GM19240 (cell line): ENCODE results near the gene CPEB2.
"Not testable (repeated sequence)": the region's sequence is repeated elsewhere in the genome, so short reads cannot be mapped to it uniquely, and the experiment has no call there.

Experiments used
- DNase-seq: peaks from one replicate; pipeline ENCODE4 v3.0.0; 2011; ENCODE audit warnings: low spot score; ENCODE audit not compliant: insufficient read length

Gene CPEB2

DNA sequence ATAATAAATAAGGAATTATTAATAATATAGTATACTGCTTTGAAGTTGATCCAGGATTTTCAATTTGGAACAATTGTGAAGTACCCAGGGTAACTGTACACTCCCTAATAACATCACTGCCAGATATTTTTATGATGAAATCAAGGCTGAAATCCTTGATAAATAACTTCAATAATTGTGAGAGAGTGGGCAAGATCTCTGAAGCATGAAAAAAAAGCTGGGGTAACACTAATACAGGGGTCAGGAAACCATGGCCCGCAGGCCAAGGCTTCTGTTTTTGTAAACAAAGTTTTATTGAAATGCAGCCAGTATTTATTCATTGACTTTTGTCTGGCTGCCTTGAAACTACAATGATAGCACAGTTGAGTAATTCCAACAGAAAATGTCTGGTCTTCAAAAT is 41.6 kb downstream of the CPEB2 start:
- no peak for DNase-seq

DNA sequence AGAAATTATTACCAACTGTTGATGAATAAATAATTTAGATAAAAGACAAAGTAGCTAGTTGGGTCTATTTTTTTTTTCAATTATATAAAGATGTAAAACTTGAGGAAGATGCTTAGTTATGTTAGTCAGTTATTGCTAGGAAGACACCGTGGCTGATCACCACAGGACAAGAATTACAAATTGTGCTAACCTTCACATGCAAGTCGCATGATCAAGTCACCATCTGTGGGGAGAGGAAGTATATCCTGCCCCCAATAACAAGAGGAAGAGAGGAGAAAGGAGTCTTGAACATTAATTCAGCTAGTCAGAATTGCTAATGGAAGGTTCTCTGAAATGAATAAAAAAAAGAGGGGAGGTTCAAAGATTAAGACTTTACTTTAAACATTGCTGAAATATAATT is 52.3 kb downstream of the CPEB2 start:
- no peak for DNase-seq

DNA sequence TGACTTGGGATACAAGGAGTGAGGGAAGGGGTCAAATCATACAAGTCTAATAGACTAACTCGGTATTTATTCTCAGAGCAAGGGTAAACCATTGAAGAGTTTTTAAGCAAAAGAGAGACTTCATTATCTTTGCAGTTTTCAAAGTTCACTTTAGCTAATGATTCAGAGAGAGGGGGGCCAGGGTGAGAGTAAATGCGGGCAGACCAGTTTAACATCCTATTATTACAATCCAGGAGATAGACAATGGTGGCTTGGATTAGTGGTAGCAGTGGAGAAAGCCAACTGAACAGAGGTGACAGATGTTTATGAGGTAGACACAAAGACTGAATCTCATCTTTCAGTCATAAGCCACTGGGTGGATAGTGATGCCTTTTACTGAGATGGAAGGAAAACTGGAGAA is 57.9 kb downstream of the CPEB2 start:
- no peak for DNase-seq

DNA sequence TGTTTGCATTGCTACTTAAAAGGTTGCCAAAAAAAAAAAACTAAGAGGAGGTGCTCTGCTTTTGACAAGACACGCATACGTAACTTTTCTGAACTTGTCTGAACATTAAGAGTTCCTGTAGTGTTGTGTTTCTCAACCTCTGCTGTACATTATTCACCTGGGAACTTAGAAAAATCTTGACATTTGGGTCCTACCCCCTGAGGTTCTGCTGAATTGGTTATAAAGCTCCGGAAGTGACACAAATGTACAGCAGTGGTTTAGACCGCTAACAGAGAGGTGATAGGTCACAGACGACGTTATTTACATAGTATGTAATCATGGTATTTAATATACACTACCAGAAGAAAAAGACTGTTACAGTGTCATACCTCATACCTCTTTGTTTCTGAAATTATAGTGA is 61.1 kb downstream of the CPEB2 start:
- DNase-seq: no peak

DNA sequence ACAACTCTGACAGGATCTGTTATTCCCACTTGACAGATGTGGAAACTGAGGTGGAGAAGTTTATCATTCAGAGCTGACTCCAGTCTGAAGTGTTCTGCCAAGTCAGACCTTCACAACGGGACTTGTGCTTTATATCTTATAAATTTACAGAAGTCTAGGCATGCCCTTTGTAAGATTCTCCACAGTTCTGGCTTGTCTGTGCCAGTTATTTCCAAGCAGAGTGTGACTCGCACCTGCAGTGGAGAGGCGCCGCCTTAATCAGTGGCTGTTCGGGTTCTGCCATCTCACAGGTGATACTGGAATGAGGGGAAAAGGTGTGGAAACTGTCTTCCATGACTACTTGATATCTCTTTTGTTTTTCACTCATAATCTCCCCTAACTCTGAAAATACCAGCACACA is 63.2 kb downstream of the CPEB2 start:
- DNase-seq: no peak

DNA sequence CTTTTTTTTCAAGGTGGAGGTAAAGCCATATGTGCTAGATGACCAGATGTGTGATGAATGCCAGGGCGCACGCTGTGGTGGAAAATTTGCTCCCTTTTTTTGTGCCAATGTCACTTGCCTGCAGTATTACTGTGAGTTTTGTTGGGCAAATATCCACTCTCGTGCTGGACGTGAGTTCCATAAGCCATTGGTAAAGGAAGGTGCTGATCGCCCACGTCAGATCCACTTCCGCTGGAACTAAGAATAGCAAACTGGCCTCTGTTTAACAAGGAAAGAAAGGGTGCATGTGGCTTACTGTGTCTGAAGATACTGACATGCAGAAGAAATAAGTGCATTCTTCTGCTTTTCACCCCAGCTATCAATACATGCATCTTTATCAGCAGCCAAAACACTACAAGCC is 63.9 kb downstream of the CPEB2 start:
- DNase-seq: no peak

DNA sequence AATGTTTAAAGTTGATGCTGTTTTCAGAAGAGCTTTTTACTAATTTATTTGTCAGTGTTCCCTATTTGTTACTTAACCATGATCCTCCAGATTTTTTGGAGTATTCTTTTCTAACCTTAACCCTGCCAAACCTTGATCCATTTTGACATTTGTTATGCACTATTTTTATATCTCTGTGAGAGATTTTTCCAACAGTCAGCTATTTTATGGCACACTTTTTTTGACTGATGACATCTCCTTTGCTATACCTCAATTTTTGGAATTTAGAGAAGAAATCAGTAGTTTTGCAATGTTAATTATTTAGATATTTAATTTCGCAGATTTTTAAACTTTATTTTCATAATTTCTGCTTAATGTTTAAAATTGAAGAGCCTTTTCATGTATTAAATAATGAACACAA is 66.0 kb downstream of the CPEB2 start:
- DNase-seq: no peak

DNA sequence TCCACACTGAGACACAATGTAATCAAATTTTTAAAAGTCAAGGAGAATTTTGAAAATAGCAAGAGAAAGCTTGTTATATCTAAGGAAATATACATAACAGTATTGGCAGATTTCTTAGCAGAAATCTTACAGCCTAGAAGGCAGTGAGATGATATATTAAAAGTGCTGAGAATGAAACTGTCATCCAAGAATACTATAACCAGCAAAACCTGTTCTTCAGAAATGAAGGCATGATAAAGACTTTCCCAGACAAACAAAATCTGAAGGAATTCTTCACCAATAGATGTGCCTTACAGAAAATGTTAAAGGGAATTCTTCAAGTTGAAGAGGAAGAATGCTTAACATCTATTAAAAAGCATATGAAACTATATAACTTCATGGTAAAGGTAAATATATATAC is 73.6 kb downstream of the CPEB2 start:
- no peak for DNase-seq

DNA sequence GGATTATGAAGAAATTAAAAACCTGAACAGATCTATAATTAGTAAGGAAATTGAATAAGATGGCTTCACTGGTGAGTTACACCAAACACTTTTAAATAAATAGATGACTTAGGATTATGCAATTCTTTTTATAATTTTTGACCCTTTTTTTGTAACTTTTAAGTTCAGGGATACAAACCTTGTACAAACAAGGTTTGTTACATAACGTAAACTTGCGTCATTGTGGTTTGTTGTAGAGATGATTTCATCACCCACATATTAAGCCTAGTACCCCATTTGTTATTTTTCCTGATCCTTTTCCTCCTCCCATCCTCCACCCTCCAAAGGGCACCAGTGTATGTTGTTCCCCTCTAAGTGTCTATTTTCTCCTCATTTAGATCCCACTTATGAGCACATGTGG is 75.7 kb downstream of the CPEB2 start:
- DNase-seq: no peak

DNA sequence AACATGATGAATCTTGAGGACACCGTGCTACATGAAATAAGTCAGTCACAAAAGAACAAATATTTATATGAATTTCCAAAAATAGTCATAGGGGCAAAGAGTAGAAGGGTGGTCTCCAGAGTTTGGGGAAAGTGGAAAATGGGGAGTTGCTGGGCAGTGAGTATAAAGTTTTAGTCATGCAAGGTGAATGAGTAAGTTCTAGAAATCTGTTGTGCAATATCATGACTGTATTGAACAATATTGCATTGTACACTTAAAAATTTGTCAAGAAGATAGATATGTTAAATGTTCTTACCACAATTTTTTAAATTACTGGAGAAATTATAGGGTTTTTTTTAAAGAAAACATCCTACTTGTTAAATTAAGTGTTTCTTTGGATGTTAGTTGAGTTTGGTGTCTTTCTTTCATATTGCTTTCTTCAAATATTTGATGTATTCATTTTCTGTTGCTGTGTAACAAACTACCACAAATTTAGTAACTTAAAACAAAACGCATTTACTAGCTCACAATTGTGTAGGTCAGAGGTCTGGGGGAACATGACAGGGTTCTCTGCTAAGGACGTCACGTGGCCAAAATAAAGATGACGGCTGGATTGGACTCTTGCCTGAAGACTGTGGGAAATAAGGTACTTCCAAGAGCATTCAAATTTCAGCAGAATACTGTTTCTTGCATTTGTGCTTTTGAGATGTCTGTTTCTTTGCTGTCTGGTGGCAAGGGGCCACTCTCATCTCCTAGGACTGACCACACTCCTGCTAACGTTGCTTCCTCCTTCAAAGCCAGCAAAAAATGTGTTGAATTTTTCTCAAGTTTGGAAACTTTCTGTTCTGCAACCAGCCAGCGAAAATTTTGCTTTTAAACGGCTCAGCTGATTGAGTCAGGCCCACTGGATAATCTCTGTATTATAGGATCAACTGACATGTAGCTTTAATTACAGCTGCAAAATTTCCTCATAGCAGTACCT is 76.7 kb downstream of the CPEB2 start:
- no peak for DNase-seq

DNA sequence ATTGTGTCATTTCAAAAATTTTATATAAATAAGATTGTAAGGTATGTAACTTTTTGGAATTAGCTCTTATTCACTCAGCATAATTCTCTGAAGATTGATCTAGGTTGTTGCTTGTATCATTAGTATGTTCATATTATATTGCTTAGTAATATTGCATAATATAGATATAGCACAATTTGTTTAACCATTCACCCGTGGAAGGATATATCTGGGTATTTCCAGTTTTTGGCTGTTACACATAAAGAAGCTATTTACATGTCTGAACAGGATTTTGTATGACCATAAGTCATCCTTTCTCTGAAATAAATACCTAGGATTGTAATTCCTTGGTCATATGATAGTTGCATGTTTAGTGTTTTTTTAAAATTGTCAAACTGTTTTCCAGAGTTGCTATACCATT is 82.5 kb downstream of the CPEB2 start:
- DNase-seq: no peak

DNA sequence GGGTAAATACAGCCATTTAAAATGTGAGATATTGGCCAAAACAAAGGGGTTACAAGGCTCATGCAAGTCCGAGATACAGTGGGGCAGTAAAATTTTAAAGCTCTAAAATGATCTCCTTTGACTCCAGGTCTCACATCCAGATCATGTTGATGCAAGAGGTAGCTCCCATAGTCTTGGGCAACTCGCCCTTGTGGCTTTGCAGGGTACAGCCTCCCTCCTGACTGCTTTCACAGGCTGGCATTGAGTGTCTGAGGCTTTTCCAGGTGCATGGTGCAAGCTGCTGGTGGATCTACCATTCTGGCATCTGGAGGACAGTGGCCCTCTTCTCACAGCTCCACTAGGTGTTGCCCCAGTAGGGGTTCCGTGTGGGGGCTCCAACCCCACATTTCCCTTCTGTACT is 83.5 kb downstream of the CPEB2 start:
- DNase-seq: not testable (repeated sequence)

DNA sequence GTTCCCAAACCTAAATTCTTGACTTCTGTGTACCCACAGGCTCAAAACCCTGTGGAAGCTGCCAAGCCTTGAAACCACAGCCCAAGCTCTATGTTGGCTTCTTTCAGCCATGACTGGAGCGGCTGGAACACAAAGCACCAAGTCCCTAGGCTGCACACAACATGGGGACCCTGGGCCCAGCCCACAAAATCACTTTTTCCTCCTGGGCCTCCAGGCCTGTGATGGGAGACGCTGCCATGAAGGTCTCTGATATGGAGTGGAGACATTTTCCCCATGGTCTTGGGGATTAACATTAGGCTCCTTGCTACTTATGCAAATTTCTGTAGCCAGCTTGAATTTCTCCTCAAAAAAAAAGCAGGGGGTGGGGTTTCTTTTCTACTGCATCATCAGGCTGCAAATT is 84.0 kb downstream of the CPEB2 start:
- not testable (repeated sequence) for DNase-seq

DNA sequence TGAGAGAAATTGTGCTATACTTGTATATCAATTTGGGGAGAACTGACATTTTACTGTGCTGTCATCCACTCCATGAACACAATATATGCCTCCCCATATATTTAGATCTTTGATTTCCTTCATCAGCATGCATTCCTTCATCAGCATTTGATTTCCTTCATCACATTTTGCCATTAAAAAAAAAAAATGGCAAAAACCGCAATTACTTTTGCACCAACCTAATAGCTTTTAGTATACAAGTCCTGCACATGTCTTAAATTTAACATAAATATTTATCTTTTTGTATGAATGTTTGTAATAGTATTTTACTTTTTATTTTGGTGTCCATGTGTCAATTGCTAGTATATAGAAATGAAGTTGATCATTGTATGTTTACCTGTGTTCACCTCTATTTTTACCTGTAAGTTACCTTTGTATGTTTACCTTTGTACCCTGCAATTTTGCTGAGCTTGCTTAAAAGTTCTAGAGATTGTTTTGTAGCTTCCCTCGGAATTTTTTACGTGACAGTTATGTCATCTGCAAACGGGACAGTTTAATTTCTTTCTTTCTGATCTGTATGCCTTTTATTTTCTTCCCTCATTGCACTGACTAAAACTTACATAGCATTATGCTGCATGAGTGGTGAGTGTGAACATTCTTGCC is 86.2 kb downstream of the CPEB2 start:
- DNase-seq: no peak

DNA sequence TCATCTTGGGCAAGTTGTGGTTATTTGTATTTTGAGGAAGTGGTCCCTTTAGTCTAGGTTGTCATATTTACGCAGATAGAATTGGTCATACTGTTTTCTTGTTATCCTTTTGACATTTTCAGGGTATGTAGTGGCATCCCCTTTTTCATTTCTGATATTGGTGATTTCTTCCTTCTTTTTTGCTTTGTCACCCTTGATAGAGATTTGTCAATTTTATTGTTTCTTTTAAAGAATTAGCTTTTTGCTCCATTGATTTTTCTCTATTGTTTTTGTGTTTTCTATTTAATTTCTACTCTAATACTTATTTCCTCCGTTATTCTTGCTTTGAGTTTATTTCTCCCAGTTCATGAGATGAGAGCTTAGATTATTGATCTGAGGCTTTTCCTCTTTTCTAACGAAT is 87.7 kb downstream of the CPEB2 start:
- DNase-seq: no peak

DNA sequence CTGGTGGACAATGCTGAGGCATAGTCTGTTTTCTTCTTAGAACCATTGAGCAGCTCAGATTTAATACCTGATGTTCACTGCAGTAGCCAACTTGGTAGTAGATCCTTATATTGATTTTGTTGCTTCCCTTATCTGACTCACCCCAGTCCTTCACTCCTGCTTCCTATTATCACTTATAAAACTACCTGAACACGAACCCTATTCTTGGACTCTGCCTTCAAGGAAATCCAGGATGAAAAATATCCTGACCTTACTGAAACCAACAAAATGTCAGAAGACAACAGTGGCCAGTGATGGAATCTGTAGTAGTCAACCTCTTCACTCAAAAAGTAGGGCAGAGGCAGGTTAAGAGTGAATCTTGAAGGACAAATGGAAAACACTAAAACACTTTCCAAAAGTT is 98.1 kb downstream of the CPEB2 start:
- no peak for DNase-seq

DNA sequence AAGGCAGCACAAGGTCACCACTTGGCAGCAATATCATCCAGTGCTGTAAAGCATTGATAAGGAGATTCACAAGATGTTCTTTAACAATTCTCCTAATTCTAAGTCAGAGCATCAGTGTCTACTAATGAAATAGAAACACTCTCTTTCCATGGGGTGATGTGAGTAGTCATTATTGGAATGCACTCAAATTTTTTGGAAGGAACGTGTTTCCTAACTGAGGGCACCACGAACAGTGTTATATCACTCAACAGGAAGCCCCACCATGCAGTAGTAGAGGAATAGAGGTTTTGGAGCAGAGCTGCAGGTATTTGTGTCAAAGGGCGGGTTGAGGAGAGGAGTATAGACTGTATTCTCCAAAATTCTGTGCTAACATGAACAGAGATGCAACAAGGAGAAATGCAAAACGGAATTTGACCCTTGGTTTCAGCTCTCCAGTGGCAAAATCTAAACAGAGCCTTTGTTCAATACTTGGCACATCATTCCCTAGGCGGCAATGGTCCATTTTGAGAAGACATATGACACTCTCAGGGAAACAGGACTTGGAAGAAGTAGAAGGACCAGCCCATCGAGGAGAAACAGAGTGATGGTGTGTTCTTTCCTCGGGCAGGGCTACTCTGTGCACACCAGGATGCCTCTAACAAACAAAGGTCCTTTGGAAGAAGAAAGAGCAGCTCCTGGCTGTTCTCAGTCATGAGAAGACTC is 98.9 kb downstream of the CPEB2 start:
- no peak for DNase-seq

DNA sequence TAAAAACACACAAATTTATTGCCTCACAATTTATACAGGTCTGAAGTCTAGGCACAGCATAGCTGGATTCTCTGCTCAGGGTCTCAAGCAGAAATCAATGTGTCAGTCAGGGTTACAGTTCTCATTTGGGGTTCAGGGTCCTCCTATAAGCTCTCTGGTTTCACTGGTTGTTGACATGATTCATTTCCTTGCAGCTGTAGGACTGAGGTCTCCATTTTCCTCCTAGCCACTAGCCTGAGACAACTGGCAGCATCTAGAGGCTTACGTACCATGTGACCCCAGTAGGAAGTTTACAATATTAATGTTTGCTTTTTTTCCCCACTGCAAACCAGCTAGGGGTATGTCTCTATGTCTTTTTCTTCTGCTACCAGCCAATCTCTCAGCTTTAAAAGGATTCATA is 102.5 kb downstream of the CPEB2 start:
- no peak for DNase-seq

DNA sequence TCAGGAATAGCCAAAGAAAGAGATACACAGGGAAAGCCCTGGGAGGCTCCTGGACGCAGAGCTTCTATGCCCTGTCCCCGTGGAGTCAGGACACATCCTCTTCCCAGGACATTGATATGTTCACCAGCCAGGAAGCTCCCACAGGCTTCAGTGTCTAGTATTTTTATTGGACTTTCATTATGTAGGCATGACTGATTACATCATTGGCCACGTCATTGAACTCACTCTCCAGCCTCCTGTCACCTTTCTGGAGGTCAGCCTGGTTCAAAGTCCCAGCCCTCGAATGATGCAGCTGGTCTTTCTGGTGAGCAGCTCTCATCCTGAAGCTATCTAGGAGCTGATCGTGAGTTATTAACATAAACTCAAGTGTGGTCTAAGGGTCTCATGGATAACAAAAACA is 104.1 kb downstream of the CPEB2 start:
- no peak for DNase-seq

DNA sequence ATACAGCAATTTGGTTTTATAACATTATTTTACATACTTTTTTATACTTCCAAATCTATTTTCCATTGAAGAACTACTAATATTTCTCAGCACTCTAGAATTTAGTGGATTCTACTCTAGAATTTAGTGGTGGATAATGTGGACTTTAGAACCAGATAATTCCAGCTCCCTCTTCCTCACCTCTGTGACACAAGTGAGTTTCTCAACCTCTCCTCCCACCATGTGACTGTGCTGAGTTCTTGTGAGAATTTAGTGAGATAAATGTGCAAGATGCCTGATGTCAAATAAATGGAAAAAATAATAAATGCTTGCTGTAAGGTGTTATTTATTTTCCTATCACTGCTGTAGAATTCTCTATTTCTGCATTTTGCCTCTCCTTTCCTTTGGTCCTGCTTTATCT is 107.3 kb downstream of the CPEB2 start:
- no peak for DNase-seq

DNA sequence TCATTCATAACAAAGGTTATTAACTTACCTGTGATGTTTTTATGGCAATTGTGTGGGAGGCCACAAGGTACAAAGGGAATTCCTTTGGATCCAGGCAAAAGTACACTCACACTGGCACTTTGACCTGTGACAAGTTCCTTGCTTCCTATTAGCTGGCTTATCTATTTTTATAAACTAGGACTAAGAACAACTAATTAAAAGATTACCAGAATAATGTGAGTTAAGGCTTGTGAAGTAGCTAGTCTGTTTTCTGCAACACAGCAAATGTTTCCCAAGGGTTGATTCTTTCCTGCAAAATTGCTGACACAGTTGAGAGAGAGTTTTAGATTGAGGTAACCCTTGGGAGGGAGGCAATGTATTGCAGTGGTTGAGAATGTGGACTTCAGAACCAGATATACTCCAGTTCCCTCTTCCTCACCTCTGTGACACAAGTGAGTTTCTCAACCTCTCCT is 107.9 kb downstream of the CPEB2 start:
- DNase-seq: no peak

DNA sequence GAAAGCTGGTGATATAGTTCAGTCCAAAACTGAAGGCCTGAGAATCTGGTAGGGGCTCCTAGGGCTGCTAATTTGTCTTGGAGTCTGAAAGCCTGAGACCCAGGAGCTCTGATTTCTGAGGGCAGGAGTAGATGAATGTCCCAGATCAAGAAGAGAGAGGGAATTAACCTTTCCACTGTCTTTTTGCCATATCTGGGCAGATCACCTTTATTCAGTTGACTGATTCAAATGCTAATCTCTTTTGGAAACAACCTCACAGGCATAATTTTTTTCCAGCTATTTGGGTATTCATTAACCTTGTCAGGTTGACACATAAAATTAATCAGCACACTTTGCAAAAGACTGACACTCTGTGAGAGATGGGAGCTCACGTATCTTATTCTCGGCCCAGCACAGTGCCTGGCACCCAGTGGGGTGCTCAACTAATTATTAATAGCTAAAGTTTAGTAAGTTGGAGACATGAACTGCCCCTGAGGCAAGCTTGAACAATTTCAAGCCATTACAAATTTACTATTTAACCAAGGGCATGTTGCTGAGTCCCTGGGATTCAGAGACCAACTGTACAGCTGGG is 114.3 kb downstream of the CPEB2 start:
- DNase-seq: no peak
